Measurements from ENCODE around the gene LRRK1.
"Not testable (repeated sequence)": the region's sequence is repeated elsewhere in the genome, so short reads cannot be mapped to it uniquely, and the experiment has no call there.

The LRRK1 gene

DNA sequence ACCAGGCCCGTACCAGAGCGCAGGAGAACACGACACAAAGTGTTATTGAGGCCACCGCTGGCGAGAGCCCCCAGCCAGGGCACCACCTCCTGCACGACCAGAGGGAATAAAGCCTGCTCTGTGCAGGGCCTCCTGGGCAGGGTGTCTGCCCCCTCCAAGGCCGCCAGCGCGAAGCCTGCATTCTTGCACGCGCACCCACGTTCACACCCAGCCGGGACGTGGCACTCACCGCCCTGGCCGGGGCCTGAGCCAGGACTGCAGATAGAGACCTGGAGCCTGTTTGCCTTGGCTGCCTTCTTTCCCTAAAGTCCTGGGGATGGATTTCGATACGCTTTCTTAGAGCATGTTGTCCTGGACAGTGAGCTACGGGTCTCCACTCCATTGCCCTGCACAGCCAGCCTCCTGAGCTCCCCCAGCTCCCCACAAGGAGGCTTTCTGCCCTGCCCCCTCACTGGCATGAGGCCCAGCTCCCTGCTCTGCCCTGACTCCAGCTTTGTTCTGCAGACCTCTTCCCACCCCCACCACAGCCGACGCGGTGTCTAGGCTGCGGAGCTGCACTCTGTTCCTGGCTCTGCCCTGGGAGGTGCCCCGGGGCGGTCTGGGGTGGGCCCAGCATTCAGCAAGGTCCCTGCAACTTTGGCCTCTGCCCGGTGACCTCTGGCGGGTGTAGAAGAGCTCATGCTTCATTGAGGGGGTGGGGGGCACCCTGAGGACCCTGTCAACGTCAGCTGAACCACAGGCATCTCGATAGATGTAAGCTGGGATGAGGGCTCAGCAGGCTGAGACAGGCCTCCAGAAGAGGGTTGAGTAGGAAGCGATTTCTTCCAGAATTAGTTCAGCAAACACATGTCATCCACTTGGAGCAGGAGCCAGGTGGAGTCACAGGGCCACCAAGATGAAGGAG lies 145.0 kb downstream of the LRRK1 start:
- no peak for DNase-seq

DNA sequence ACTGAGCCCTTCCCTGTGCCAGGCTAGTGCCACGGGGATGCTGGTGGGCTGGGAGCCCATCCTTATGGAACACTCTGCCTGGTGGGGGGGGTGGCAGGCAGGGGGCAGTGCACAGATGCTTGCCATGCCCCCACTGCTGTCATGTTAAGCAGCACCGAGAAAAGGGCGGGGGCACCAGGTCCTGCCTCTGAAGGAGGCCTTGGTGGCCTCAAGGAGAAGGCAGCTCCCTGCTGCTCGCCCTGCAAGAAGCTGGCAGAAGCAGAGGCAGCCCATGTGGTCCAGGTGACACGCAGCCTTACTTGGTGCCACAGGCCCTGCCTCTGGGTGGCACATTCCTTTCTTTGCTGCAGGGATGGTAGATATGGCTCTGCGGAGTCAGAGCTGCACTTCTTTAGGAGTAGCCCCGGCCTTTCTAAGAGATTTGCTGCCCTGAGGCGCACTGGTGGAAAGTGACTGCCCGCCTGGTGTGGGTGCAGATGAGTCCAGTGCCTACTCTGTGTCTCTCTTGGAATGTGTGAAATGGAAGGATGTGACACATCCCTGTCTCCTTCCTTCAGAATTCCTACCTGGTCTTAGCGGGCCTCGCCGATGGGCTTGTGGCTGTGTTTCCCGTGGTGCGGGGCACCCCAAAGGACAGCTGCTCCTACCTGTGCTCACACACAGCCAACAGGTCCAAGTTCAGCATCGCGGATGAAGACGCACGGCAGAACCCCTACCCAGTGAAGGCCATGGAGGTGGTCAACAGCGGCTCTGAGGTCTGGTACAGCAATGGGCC lies 145.8 kb downstream of the LRRK1 start:
- no peak for DNase-seq

DNA sequence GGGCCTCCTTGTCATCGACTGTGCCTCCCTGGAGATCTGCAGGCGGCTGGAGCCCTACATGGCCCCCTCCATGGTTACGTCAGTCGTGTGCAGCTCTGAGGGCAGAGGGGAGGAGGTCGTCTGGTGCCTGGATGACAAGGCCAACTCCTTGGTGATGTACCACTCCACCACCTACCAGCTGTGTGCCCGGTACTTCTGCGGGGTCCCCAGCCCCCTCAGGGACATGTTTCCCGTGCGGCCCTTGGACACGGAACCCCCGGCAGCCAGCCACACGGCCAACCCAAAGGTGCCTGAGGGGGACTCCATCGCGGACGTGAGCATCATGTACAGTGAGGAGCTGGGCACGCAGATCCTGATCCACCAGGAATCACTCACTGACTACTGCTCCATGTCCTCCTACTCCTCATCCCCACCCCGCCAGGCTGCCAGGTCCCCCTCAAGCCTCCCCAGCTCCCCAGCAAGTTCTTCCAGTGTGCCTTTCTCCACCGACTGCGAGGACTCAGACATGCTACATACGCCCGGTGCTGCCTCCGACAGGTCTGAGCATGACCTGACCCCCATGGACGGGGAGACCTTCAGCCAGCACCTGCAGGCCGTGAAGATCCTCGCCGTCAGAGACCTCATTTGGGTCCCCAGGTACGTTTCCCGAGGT lies 146.5 kb downstream of the LRRK1 start:
- no peak for DNase-seq

DNA sequence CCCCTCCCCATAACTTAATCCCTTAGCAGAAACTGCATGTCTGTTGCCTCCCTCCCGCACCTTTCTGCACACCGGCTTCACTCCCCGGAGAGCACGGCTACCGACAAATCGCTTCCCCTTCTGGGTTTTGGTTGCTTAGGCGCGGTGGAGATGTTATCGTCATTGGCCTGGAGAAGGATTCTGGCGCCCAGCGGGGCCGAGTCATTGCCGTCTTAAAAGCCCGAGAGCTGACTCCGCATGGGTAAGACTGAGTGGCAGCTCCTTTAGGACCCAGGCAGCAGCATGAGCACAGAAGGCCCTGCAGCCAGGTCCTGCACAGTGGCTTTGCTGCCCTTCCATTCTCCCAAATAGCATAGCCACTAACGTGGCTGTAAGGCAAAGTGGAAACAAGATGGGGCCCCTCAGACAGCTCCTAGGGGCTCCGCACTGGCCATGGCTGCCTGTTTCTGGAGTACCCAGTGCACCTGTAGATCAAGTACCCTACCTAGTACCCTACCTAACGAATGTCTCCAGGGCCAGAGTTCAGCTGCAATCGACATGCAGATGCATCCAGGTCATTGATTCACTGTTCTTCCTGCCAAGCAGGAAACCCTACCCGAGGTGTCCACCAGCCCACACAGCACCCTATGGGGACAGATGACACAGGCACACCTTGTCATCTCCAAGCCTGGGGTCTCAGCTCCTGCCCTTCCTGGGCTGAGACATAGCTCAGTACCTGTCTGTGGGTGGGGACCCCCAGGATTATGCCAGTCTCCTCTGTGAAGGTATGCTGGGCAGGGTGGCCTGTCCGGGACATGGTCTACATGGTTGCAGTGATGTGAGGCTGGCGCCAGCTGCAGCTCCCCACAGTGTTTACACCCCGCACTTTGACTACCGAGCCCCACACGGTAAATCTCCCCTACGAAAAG lies 147.6 kb downstream of the LRRK1 start:
- no peak for DNase-seq

DNA sequence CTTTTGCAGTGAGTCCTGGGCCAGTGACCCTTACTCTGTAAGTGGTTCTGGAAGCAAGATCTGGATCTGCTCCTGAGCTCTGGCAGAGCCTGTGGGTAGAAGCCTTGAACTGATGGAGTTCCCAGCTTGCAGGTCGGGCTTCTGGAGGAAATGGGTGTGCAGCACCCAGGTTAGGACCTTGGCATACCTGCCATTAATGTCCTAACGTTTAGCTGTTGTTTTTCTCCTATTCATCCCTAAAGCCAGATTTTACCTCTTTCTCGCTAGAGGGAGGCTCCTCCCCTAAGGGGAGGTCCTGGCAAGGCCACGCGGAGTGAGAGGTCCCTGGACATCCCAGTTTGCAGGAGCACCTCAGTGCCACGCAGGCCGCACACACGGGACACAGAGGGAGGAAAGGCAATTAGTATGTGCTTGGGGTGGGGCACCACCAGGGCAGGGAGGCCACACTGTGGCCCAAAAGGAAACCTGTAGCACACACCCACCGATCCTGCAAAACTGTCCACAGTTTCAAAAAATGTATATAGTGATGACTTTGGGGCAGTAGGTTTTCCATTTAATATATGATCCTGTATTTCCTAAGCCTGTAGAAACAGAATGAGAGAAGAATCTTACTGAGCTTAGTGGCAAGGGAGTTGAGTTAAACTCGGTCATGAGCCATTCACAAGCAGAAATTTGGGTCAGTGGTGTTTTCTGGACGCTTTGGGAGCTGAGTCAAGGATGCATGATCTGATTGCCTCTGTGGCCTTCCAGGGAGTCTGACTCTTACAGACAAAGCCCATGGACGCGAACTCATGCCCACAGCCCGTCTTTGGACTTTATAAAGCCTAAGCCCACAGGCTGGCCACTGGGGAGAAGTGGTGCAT lies 148.7 kb downstream of the LRRK1 start:
- DNase-seq = no peak

DNA sequence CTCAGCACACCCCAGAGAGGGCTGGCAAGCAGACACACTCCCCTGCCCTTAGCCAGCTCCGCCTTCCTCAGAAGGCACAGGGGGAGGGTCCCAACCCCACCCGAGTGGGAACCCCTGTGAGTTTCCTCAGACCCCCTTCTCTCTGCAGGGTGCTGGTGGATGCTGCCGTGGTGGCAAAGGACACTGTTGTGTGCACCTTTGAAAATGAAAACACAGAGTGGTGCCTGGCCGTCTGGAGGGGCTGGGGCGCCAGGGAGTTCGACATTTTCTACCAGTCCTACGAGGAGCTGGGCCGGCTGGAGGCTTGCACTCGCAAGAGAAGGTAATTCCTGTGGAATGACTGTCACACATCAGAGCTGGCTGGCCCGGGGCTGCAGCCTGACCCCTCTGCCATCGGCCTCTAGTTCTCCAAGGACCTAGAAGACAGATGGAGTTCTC lies 149.4 kb downstream of the LRRK1 start:
- no peak for DNase-seq

DNA sequence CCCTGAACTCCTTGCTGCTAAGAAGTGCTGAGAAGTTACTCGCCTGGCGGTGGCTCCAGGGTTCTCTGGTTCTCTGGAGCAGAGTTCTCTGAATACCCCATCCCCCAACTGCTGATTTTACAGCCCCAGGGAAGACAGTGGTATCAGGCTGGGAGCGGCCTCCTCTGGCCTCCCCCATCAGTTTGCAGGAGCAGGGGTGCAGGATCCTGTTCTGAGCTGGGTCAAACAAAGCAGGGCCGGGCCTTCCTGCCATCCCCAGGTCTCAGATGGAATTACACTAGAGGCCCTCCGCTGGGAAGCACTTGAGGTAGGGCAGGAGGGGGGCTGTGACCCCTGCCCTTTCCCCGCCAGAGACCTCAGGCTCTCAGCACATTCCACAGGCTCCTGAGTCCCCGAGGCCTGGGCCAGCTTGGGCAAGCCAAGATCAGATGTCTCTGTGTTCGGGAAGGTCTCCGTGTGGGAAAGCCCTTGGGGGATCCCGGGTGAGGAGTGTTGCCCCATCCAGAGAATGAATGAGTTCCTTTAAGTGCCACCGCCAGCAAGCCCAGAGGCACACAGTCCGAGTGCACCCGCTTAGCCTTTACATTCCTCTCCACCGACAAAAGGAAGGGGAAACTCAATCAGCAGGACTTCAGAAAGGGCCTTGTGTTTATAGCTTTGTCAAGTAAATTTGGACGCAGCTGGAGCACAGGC lies 149.9 kb downstream of the LRRK1 start:
- no peak for DNase-seq

DNA sequence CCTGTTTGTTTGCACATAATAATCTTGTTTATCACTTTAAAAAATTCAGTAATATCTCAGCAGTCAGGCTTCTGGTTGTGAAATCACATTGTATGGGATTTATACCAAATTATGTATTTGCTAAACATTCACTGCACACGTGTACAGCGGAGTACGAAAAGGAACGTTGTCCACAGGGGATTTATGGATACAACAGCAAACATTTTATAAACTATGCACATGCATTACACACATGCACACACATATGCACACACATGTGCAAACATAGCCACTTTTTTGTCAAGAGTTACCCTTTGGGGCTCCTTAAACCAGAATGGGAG lies 150.5 kb downstream of the LRRK1 start:
- no peak for DNase-seq

DNA sequence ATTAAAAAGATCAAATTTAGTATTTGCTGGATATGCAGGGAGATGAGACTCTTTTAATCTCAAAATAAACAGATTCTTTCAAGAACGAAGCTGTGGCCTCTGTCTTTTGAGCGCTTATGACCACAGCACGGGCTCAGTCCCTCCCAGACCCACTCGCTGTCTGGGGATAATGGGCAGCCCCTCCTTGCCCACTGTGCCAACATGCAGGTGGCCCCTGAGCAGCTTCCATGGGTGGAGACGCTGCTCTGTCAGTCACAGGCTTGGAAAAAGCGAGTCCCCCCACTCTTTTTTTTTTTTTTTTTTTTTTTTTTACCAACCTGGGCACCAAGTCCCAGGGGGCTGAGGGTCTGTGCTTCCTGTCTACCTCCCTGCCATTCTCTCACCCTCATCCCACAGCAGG lies 150.9 kb downstream of the LRRK1 start:
- no peak for DNase-seq

DNA sequence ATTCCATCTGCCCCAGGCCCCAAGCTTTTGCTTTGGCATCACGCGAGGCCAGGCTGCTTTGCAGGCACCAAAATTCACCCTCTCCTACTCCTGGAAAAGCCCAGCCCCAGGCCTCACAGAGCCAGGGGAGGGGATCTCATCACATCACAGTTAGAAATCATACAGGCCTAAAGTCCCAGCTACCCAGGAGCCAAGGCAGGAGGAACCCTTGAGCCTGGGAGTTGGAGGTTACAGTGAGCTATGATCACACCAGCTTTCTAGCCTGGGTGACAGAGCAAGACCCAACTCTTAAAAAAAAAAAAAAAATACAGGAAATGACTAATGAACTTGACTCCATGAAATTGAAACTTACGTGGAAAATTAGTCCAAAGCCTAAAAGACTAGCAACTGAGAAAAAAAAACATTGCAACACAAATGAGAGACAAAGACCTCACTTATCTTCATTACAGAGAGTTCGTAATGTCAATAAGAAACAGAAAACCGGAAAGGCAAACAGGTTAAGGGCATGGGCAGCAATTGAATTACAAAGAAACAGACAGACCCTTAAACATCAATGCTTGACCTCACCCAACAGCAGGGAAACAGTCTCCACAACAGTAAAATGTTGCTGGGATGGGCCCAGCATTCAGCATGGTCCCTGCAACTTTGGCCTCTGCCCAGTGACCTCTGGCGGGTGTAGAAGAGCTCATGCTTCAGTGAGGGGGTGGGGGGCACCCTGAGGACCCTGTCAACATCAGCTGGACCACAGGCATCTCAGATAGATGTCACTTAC lies 151.5 kb downstream of the LRRK1 start:
- DNase-seq = no peak

DNA sequence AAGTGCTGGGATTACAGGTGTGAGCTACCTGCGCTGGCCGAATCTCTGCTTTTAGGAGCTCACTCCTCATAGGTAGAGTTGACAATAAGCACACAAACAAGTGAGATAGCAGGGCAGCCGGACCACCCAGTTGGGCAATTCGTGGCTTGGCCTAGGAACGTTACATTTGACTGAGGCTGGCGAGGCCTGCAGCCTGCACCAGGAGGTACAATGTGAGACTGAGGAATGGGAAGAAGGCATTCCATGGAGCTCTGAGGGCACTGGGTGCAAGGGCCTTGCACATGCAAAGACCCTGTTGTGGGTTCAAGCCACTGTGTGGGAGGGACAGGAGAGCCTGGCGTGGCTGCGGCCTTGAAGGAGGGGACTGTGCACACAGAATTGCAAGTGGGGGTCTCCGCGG lies 152.5 kb downstream of the LRRK1 start:
- no peak for DNase-seq

DNA sequence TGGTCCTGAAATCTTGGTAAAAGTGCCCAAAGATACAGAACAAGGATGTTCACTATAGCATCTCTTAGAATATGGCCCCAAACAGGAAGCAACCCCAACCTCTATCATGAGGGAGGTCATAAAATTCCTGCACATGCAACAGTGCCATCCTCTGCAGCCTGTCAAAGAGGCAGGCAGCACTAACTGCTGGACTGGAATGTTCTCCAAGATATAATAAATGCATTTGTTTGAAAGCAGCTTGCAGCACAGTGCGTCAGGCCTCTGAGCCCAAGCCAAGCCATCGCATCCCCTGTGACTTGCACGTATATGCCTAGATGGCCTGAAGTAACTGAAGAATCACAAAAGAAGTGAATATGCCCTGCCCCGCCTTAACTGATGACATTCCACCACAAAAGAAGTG lies 153.1 kb downstream of the LRRK1 start:
- DNase-seq = not testable (repeated sequence)

DNA sequence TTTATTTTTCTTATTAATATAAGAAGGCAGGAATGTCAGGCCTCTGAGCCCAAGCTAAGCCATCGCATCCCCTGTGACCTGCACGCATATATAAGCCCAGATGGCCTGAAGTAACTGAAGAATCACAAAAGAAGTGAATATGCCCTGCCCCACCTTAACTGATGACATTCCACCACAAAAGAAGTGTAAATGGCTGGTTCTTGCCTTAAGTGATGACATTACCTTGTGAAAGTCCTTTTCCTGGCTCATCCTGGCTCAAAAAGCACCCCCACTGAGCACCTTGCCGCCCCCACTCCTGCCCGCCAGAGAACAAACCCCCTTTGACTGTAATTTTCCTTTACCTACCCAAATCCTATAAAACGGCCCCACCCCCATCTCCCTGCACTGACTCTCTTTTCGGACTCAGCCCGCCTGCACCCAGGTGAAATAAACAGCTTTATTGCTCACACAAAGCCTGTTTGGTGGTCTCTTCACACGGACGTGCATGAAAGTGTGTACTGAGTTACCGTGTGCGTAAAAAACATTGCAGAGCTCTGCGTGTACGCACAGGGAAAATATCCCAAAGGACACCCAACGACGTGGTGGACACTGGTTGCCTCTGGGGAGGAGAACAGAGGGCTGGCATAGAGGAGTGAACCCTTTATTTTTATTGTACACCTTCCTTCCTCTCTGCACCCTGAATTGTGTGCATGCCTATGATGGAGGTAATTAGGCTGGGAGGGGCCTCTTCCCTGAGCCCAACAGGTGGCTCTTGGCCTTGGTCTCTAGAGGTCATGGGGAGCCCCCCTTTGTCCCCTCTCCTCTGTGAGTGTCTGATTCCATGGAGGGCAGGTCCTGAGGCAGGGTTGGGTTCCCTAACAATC lies 158.9 kb downstream of the LRRK1 start:
- DNase-seq = not testable (repeated sequence)

DNA sequence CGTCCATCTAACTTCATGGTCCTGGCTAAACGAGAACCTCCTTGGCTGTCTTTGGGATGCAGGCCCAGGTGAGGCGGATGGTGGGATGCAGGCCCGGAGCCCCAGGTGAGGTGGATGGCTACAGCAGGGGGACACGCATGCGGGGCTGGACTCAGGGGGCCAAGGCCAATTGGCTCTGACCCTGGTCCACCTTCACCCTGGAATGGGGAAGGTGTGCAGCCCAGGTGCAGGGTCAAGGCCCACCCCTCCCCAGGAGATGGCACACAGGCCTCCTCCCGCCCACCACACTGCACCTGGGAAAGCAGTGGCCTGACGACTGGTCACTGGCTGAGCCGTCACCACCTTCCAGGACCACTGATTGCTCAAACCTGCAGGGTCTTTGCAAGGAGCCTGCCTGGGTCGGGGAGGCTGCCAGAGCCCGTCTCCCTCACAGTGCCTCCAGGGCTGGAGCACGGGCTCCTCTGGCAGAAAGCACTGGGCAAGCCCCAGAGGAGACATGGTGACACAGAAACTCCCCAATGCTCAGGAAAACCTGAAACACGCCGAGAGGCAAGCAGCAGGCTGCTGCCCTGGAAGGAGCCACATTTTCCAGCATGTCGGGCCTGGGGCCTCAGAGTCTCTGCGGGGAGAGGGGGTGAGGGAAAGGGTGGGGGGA lies 159.6 kb downstream of the LRRK1 start:
- no peak for DNase-seq

DNA sequence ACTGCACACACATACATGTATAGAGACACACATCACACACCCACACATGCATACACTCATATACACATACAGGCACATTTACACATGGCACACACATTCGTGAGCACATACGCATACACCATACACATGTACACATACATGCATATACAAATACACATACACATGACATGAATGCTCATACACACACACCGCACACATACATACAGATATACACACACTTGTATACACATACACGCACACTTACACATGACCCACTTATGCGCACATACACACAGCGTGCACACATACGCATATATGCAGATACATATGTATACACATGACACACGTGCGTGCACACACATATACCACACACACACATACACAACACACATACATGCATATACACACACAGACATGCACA lies 162.7 kb downstream of the LRRK1 start:
- DNase-seq = no peak

DNA sequence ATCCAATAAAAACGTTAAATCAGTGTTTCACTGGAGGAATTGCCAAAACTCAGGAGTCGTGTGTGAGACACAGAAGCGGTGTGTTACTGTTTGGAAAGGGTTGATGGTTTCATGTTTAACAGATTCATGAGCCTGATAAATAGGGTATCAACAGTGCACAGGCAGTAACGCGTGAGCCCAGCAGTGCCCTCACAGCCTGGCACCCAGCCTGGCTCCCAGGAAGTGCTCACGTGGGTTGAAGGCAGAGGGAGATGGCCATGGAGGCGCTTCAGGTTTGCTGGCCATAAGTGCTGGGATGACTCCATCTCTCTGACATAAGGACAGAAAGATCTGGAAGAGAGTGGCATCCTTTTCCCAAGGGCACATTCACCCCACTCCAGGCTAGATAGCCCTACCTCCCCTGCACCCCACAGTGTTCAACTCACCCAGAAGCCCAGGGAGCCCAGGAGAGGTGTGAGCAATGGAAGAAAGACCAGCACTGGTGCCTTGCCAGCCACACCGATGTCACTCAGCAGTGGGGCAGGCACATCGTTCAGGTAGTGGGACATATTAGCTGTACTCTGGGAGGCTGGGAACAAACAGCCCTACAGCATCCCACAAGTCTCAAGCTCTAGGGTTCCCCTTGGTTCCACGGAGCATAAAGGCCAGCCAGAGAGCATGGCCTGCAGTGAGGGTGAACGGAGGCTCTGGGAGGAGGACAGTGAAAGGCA lies 164.3 kb downstream of the LRRK1 start:
- no peak for DNase-seq

DNA sequence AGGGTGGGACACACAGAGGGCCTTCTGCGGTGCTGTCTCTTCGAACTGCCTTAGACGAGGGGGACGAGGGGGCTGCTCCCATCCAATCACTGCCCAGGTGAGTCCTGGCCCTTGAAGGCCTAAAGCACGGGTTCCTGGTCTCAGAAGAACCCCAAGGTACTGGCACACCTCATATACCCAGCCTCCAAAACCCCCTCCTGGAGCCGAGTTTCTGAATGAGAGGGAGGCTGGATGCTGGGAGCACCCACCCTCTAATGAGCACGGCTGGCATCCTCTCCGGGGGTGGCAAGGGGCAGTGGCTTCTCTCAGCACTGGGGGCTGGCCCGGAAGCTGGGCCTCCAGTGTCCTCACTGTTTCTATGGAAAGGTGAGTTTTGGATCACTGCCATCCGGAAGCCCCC lies 165.6 kb downstream of the LRRK1 start:
- no peak for DNase-seq

DNA sequence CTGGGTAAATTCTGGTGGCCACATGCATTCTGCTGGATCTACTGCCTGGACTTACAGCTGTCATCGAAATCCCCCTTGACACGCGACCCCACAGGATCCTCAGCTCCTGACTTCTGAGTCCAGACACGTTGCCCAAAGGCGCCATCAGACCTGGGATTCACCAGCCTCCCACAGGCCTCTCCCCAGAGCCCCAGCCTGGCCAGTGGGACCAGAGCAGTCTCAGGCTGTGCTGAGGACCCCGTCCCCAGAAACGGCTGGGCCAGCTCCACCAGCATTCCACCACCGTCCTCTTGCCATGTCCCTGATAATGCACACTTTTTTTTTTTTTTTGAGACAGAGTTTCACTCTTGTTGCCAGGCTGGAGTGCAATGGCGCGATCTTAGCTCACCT lies 166.1 kb downstream of the LRRK1 start:
- no peak for DNase-seq

Data from GOT3 (cell line).